AG04450 (cell line): ENCODE data around the gene EHBP1L1. TPM values are rescaled to one million over a fixed set of nuclear protein-coding genes. Genes with fewer than 3 reads are reported as not detected.

Source experiments
- CTCF ChIA-PET: fragments of 300-600, 350-600 bp; formaldehyde crosslinking; extraction: SDS; loops from one replicate; lab custom pipeline; 2022; ENCODE audit warnings: antibody characterized with exemption, inconsistent platforms; lab: Charles Lee
- POLR2A ChIA-PET: fragments of 350-600 bp; formaldehyde crosslinking; extraction: SDS; loops from one replicate; lab custom pipeline; 2021; ENCODE audit warnings: antibody characterized with exemption, inconsistent platforms; lab: Yijun Ruan, JAX
- DNase-seq: peaks from one replicate; pipeline ENCODE4 v3.0.0-alpha.2; 2011; ENCODE audit warnings: low read depth, low spot score
- H3K27ac ChIP-seq: one replicate; pipeline ENCODE4 v1.5.1; 2012; ENCODE audit warnings: low read depth, low read length, control low read depth
- H3K27me3 ChIP-seq: one replicate; pipeline ENCODE4 v1.6.0; 2012; ENCODE audit warnings: low read length; ENCODE audit not compliant: control insufficient read depth, insufficient read depth
- H3K4me3 ChIP-seq: 2 replicates; pipeline ENCODE4 v1.5.1; 2011; ENCODE audit warnings: mild to moderate bottlenecking, low read depth, low read length, control low read depth
- H3K9me3 ChIP-seq: 2 replicates; pipeline ENCODE4 v1.5.1; 2012; ENCODE audit warnings: low read length; ENCODE audit not compliant: control insufficient read depth, insufficient read depth
- polyA plus RNA-seq: library from polyadenylated mRNA; depleted of rRNA; stranded (reverse); fragments of >200 nt; gene quantifications from 2 replicates; pipeline ENCODE4 v1.2.3, GENCODE V29; 2011
- TF ChIP-seq, protein P1 (sequence below): IDR thresholded peaks from 2 replicates; pipeline ENCODE4 v1.5.1; 2011; ENCODE audit warnings: low read depth, low read length, control low read depth, inconsistent platforms

The EHBP1L1 gene
- polyA plus RNA-seq, 1 experiment = 11.3 TPM

DNA sequence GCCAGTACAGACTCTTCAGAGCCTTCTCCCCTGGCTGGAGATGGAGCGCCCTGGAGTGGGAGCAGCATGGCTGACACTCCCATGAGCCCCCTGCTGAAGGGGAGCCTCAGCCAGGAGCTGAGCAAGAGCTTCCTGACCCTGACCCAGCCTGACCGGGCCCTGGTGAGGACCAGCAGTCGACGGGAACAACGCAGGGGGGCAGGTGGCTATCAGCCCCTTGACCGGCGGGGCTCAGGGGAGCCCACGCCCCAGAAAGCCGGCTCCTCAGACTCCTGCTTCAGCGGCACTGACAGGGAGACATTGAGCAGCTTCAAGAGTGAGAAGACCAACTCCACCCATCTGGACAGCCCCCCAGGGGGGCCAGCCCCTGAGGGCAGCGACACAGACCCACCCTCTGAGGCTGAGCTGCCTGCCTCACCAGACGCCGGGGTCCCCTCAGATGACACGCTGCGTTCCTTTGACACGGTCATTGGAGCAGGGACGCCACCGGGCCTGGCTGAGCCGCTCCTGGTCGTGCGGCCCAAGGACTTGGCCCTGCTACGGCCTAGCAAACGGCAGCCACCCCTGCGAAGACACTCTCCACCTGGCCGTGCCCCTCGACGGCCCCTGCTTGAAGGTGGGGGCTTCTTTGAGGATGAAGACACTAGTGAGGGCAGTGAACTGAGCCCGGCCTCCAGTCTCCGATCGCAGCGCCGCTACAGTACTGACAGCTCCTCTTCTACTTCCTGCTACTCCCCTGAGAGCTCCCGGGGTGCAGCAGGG lies 42.3 kb downstream of the EHBP1L1 start:
- TF ChIP-seq, protein P1, sequence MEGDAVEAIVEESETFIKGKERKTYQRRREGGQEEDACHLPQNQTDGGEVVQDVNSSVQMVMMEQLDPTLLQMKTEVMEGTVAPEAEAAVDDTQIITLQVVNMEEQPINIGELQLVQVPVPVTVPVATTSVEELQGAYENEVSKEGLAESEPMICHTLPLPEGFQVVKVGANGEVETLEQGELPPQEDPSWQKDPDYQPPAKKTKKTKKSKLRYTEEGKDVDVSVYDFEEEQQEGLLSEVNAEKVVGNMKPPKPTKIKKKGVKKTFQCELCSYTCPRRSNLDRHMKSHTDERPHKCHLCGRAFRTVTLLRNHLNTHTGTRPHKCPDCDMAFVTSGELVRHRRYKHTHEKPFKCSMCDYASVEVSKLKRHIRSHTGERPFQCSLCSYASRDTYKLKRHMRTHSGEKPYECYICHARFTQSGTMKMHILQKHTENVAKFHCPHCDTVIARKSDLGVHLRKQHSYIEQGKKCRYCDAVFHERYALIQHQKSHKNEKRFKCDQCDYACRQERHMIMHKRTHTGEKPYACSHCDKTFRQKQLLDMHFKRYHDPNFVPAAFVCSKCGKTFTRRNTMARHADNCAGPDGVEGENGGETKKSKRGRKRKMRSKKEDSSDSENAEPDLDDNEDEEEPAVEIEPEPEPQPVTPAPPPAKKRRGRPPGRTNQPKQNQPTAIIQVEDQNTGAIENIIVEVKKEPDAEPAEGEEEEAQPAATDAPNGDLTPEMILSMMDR = no peak
- POLR2A ChIA-PET = interaction anchor here (1.2 kb wide), 1 partner anchor 20 kb away, joined by 3 read pairs; the partner anchor contains the start of gene SIPA1
- CTCF ChIA-PET = no interaction called here

GRCh38 chr11:65618763-65619162 lies 42.9 kb downstream of the EHBP1L1 start:
- TF ChIP-seq, protein P1 = no peak
- no peaks in the 10 kb centered on the region; the same call in 1 of the 2 replicates for H3K9me3 ChIP-seq
- CTCF ChIA-PET = no interaction called here
- DNase-seq = no peak
- no peak overlapping the region for H3K27ac ChIP-seq
- POLR2A ChIA-PET = no interaction called here
- H3K4me3 ChIP-seq = no peak overlapping the region
- no peaks in the 10 kb centered on the region for H3K27me3 ChIP-seq

More for the DNA sequence above, 42.3 kb downstream of the EHBP1L1 start:
- no peaks in the 10 kb centered on the region; the same call in 1 of the 2 replicates for H3K9me3 ChIP-seq
- no peaks in the 10 kb centered on the region for H3K27me3 ChIP-seq
- H3K4me3 ChIP-seq = no peak overlapping the region
- H3K27ac ChIP-seq = no peak overlapping the region
- no peak for DNase-seq

DNA sequence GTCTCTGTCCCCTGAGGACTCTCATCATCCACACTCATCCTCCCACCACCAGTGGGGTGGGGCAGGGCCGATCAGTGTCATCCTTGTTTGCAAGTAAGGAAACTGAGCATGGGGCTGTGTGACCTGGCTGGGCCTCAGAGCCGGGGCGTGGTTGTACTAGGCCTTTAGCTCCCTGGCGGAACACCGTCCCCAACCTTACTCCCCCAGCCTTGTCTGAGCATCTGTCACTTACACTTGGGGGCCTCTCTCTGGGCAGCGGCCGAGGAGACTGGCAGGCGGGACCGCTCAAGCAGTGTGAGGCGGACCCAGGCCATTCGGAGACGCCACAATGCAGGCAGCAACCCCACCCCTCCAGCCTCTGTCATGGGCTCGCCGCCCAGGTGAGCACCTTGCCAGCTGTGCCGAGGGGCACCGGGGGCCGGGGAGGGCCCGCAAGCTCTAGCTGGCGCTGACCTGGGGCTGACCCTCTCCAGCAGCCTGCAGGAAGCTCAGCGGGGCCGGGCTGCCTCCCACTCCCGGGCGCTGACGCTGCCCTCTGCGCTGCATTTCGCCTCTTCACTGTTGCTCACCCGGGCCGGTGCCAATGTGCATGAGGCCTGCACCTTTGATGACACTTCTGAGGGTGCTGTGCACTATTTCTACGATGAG lies 43.6 kb downstream of the EHBP1L1 start:
- Histone ChIP-seq H3K27ac (no peak overlapping the region), H3K4me3 (no peak overlapping the region), H3K9me3 (no peaks in the 10 kb centered on the region; the same call in 1 of the 2 replicates), H3K27me3 (no peaks in the 10 kb centered on the region)
- ChIA-PET POLR2A (no interaction called here), CTCF (no interaction called here)
- DNase-seq = no peak
- TF ChIP-seq, protein P1 = no peak

- TF ChIP-seq, protein P1 = no peak
- no peak overlapping the region for H3K4me3 ChIP-seq
- H3K27me3 ChIP-seq = no peaks in the 10 kb centered on the region
- H3K9me3 ChIP-seq = no peaks in the 10 kb centered on the region; the same call in 1 of the 2 replicates
- ChIA-PET POLR2A (no interaction called here), CTCF (no interaction called here)
- no peak overlapping the region for H3K27ac ChIP-seq
- no peak for DNase-seq
Measured at GRCh38 chr11:65620666-65621065, 44.8 kb downstream of the EHBP1L1 start.

GRCh38 chr11:65621460-65621859 lies 45.6 kb downstream of the EHBP1L1 start:
- no peak overlapping the region for H3K27ac ChIP-seq
- POLR2A ChIA-PET = interaction anchor here (0.8 kb wide), 1 partner anchor 250 kb away, joined by 7 read pairs; no protein-coding TSS in a partner anchor

More at GRCh38 chr11:65621460-65621859, 45.6 kb downstream of the EHBP1L1 start:
- Histone ChIP-seq H3K9me3 (no peaks in the 10 kb centered on the region; the same call in 1 of the 2 replicates), H3K27me3 (no peaks in the 10 kb centered on the region), H3K4me3 (no peak overlapping the region)
- DNase-seq = no peak
- TF ChIP-seq, protein P1 = no peak
- CTCF ChIA-PET = no interaction called here
